OCI-LY7 (cell line): ENCODE data around the gene CRY2. TPM values are rescaled to one million over a fixed set of nuclear protein-coding genes. Genes with fewer than 3 reads are reported as not detected.

Source experiments
- BruUV-seq: library from RNA; stranded (reverse); fragments of 400-500 nt; replicated peaks from 2 replicates; lab custom pipeline; 2021; lab: Mats Ljungman, UMichigan
- CTCF ChIA-PET: fragments of 300-600 bp; sonication (Branson Sonifier 250); formaldehyde crosslinking; loops from one replicate; lab custom pipeline; 2022; ENCODE audit warnings: antibody characterized with exemption; ENCODE audit not compliant: unreplicated experiment; lab: Charles Lee
- POLR2A ChIA-PET: fragments of 300-600 bp; sonication (Branson Sonifier 250); formaldehyde crosslinking; loops from one replicate; lab custom pipeline; 2022; ENCODE audit warnings: antibody characterized with exemption; lab: Charles Lee
- DNase-seq: peaks from one replicate; pipeline ENCODE4 v3.0.0-alpha.2; 2015; ENCODE audit warnings: low spot score
- H2AFZ ChIP-seq: fragments of 200-600 bp; sonication (generic), shearing (Covaris generic); 2 replicates; pipeline ENCODE4 v1.6.1; 2014; ENCODE audit warnings: mild to moderate bottlenecking, antibody characterized with exemption, low read length, moderate library complexity
- H3K27ac ChIP-seq: fragments of 200-600 bp; sonication (generic); 2 replicates; pipeline ENCODE4 v1.5.1; 2014; ENCODE audit warnings: mixed run types, low read depth, mild to moderate bottlenecking, moderate library complexity, low read length, inconsistent platforms; ENCODE audit not compliant: poor library complexity, severe bottlenecking
- H3K36me3 ChIP-seq: fragments of 200-600 bp; sonication (generic); 2 replicates; pipeline ENCODE4 v1.6.1; 2014; ENCODE audit warnings: mild to moderate bottlenecking, antibody characterized with exemption, low read length, moderate library complexity, mixed read lengths; ENCODE audit not compliant: insufficient read depth
- H3K4me1 ChIP-seq: fragments of 200-600 bp; sonication (generic); 2 replicates; pipeline ENCODE4 v1.5.1; 2014; ENCODE audit warnings: mild to moderate bottlenecking, low read length; ENCODE audit not compliant: insufficient read depth, poor library complexity, severe bottlenecking
- H3K4me2 ChIP-seq: fragments of 200-600 bp; sonication (generic); 2 replicates; pipeline ENCODE4 v1.6.1; 2014; ENCODE audit warnings: mild to moderate bottlenecking, low read length
- H3K4me3 ChIP-seq: fragments of 200-600 bp; sonication (generic); 2 replicates; pipeline ENCODE4 v1.5.1; 2014; ENCODE audit warnings: mild to moderate bottlenecking, low read depth, low read length; ENCODE audit not compliant: poor library complexity, severe bottlenecking
- H3K79me2 ChIP-seq: fragments of 200-600 bp; sonication (generic); 2 replicates; pipeline ENCODE4 v1.6.1; 2016; ENCODE audit warnings: low read depth, mild to moderate bottlenecking, low read length, moderate library complexity, mixed read lengths; ENCODE audit not compliant: insufficient read depth
- H3K9me2 ChIP-seq: fragments of 200-600 bp; sonication (generic); 2 replicates; pipeline ENCODE4 v1.6.1; 2016; ENCODE audit warnings: mild to moderate bottlenecking, low read length, mixed read lengths; ENCODE audit not compliant: insufficient read depth
- H3K9me3 ChIP-seq: fragments of 200-600 bp; sonication (generic); 2 replicates; pipeline ENCODE4 v1.6.1; 2014; ENCODE audit warnings: mild to moderate bottlenecking, mixed run types, low read length, mixed read lengths
- H4K20me1 ChIP-seq: fragments of 200-600 bp; sonication (generic); 2 replicates; pipeline ENCODE4 v1.6.1; 2014; ENCODE audit warnings: mild to moderate bottlenecking, antibody characterized with exemption, low read length, moderate library complexity, mixed read lengths; ENCODE audit not compliant: insufficient read depth
- EZH2phosphoT487 ChIP-seq: fragments of 200-600 bp; sonication (generic); IDR thresholded peaks from 2 replicates; pipeline ENCODE4 v1.6.1; 2018; ENCODE audit warnings: low read depth, borderline replicate concordance, mild to moderate bottlenecking, mixed run types, antibody characterized with exemption, low read length, moderate library complexity, mixed read lengths
- intact Hi-C: fragments of 100-400 bp; cut with micrococcal nuclease; formaldehyde crosslinking; loops from one replicate; pipeline ENCODE4 v1.10.0; 2022; ENCODE audit not compliant: unreplicated experiment
- total RNA-seq, 2 experiments: library from RNA; depleted of rRNA in 1 of 2; stranded (reverse); fragments of >200 nt in 1 of 2; shearing (Covaris generic) in 1 of 2; gene quantifications; 2 replicates each; pipeline ENCODE4 v1.2.3, GENCODE V29; 2014 to 2022
- TF ChIP-seq, protein P1 (sequence below): fragments of 200-600 bp; sonication (generic); conservative IDR thresholded peaks from 2 replicates; pipeline ENCODE4 v1.5.1; 2014; ENCODE audit warnings: mild to moderate bottlenecking, antibody characterized with exemption, low read length, moderate library complexity, mixed read lengths

CRY2 gene
- total RNA-seq, 2 experiments from 2014 or later, result 19.2 to 24.6 TPM

DNA sequence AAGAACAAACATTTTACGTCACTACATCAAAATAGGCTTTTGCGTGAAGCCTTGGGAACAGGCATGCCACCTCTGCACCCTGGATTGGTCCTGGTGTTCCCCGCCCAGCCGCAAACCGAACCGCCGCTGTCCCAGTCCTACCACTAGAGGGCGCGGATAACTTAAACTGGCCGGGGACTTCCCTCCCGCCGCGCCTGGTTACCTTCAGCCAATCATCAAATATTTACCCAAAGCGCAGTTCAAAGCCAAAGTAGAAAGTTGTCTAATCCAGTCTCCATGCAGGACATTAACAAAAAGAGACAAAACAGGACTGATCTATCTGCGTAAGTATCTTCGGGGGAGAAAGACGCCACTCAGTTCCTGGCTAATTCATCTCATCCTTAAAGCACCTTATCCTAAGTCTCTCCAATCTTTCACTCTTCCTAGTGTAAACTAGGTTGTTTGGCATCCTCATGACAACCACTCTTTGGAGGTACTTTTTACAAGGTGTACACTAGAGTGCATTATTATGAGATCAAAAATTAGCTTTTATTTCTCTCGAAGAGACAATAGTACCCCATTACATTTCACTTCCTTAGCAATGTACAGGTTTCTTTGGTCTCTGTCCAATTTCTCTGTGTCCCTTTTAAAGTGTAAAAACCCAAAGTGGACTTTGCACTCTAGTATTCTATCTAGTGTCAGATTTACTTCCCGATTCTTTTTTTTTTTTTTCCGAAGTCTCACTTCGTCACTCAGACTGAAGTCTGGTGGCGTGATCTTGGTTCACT lies 3.9 kb upstream of the CRY2 start:
- TF ChIP-seq, protein P1, sequence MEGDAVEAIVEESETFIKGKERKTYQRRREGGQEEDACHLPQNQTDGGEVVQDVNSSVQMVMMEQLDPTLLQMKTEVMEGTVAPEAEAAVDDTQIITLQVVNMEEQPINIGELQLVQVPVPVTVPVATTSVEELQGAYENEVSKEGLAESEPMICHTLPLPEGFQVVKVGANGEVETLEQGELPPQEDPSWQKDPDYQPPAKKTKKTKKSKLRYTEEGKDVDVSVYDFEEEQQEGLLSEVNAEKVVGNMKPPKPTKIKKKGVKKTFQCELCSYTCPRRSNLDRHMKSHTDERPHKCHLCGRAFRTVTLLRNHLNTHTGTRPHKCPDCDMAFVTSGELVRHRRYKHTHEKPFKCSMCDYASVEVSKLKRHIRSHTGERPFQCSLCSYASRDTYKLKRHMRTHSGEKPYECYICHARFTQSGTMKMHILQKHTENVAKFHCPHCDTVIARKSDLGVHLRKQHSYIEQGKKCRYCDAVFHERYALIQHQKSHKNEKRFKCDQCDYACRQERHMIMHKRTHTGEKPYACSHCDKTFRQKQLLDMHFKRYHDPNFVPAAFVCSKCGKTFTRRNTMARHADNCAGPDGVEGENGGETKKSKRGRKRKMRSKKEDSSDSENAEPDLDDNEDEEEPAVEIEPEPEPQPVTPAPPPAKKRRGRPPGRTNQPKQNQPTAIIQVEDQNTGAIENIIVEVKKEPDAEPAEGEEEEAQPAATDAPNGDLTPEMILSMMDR, result peak; percentile 96
- TF ChIP-seq EZH2phosphoT487, result no peak
- Histone ChIP-seq H3K4me3 (peak overlapping the region; percentile 39), H3K27ac (no peak overlapping the region), H3K9me2 (no peaks in the 10 kb centered on the region), H3K9me3 (no peaks in the 10 kb centered on the region), H3K4me1 (peaks cover 21% of the 10 kb centered on the region), H3K36me3 (no peaks in the 10 kb centered on the region), H2AFZ (peak overlapping the region; percentile 89; the same call in 1 of the 2 replicates), H3K4me2 (peak overlapping the region; percentile 57), H3K79me2 (peaks cover 9% of the 10 kb centered on the region), H4K20me1 (peaks cover 4% of the 10 kb centered on the region; the same call in 1 of the 2 replicates)
- BruUV-seq, result no TSS peak
- peak; percentile 89 for DNase-seq
- intact Hi-C loops, result loop anchor here (1.0 to 2.0 kb wide), 2 partner anchors 89 to 163 kb away; no protein-coding TSS in a partner anchor
- POLR2A ChIA-PET, result interaction anchor here (0.6 to 1.6 kb wide), 8 partner anchors 13 to 1002 kb away, joined by 3 to 4 read pairs (median 3); no protein-coding TSS in a partner anchor
- CTCF ChIA-PET, result interaction anchor here (1.0 kb wide), 2 partner anchors 8 to 163 kb away, joined by 3 read pairs; no protein-coding TSS in a partner anchor

DNA sequence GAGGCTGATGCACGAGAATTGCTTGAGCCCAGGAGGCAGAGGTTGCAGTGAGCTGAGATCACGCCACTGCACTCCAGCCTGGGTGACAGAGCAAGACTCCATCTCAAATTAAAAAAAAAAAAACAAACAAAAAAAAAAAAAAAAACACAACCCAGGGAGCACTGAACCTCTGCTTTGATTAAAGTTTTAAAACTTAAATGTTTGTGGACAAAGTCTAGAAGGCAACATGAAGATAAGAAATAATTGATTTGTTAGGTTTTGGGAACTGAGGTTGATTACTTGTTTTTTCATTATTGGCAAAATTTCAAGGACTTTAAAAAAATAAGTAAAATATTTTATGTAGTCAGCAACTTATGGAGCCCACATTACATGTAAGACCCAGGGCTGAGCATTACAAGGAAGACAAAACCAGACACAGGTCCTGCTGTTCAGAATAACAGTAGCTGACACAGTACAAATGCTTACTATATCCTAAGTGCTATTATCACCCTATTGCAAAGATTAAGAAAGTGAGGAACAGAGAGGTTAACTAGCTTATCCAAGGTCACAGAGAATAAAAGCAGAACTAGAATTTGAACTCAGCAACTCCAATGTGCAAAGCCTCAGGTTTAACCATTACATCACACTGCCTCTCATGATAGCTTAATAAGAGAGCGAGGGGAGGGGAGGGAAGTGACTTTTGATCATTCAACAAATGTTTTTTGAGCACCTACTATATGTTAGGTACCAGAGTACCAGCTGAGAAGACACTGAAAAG lies 2.3 kb upstream of the CRY2 start:
- TF ChIP-seq EZH2phosphoT487, result no peak
- TF ChIP-seq, protein P1, result no peak
- no peak for DNase-seq
- H4K20me1 ChIP-seq, result peaks cover 12% of the 10 kb centered on the region; the same call in 1 of the 2 replicates
- no peak overlapping the region for H3K4me3 ChIP-seq
- no peak overlapping the region for H2AFZ ChIP-seq
- BruUV-seq, result no TSS peak
- ChIA-PET CTCF (interaction anchor here (0.6 kb wide), 1 partner anchor 716 kb away, joined by 3 read pairs; no protein-coding TSS in a partner anchor), POLR2A (interaction anchor here (0.6 to 1.0 kb wide), 4 partner anchors 88 to 452 kb away, joined by 3 read pairs; no protein-coding TSS in a partner anchor)
- no peaks in the 10 kb centered on the region for H3K9me2 ChIP-seq
- H3K9me3 ChIP-seq, result no peaks in the 10 kb centered on the region
- peaks cover 31% of the 10 kb centered on the region for H3K4me1 ChIP-seq
- H3K36me3 ChIP-seq, result no peaks in the 10 kb centered on the region
- H3K27ac ChIP-seq, result no peak overlapping the region
- peaks cover 18% of the 10 kb centered on the region for H3K79me2 ChIP-seq
- intact Hi-C loops, result loop anchor here (5.0 kb wide), 2 partner anchors 73 to 277 kb away; partner anchors contain the start of gene PHF21A
- no peak overlapping the region for H3K4me2 ChIP-seq
